ENCODE data around the gene TNFRSF1A.

The TNFRSF1A gene

GRCh38 chr12:6374028-6374785 lies 32.3 kb upstream of the TNFRSF1A start:
- no peak for DNase-seq (ENCODE audit: low read depth in 2 of 2)

DNA sequence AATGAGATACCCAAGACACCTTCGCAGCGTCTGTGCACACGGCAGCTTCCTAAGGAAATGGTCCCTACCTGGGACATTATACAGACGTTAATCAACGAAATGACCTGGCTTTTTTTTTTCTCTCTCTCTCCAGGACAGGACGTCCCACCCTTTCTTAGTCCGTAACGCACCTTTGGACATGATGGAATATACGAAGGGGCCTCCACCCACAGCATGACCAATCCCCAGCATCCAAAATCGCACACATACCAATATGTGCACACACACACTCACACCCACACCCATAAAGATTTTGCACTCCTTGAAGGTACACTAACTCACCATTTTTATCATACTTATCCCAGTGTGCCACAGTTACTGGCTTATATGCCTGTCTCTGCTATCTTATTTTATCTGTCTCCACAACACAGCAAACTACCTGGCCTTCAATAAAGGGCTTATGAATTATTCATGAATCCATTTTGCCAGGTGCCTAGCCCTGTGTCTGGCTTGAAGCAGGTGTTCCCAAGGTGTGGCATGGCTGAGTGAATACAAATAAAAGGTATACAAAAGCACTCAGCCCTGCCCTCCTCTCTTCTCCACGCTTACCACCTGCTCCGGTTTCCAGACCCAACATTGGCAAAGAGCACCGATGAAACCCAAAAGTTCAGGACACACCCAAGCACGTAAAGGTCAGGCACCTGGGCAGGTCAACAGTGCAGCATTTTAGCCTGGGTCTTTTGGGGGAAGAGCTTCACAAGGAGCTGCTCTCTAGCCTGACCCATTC lies 31.3 kb upstream of the TNFRSF1A start:
- DNase-seq (ENCODE audit: low read depth in 2 of 2): no peak

GRCh38 chr12:6372403-6373003 lies 30.6 kb upstream of the TNFRSF1A start:
- no peak for DNase-seq (ENCODE audit: low read depth in 2 of 2)

DNA sequence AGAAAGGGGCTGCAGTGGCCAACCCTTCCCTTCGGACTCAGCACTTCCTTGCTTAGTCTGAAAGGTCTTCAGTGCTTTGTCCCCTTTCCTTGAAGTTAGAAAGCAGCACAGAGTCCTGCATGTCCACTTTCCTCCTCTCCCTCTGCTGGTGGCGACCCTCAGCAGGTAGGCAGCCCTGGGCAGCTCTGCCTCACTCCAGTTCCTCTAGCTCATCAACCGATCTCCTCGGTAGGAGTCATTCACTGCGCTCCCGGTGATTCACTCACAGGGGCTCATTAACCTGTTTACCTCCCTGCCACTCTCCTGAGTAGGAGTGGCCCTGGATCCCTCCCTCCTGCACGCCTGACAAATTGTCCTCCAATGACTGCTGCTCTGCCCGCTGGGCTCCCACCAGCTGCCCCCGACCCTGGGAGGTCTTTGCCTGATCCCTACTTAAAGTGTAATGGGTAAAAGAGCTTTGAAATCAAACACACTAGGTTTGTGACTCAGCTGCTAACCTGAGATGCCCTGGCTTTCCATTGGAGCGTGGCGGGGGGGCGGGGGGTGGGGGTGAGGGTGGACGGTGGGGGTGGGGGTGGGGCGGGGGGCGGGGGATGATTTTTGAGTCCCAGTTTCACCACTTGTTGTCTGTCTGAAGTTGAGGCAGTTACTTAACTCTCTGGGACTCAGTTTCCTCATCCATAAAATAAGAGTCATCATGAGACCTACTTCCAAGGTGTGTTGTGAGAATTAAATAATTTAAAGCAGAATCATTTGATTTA lies 29.3 kb upstream of the TNFRSF1A start:
- no peak for DNase-seq (ENCODE audit: low read depth in 2 of 2)

- DNase-seq (ENCODE audit: low read depth in 2 of 2): no peak
These were observed 28.7 kb upstream of the TNFRSF1A start for GRCh38 chr12:6370576-6370935.

DNA sequence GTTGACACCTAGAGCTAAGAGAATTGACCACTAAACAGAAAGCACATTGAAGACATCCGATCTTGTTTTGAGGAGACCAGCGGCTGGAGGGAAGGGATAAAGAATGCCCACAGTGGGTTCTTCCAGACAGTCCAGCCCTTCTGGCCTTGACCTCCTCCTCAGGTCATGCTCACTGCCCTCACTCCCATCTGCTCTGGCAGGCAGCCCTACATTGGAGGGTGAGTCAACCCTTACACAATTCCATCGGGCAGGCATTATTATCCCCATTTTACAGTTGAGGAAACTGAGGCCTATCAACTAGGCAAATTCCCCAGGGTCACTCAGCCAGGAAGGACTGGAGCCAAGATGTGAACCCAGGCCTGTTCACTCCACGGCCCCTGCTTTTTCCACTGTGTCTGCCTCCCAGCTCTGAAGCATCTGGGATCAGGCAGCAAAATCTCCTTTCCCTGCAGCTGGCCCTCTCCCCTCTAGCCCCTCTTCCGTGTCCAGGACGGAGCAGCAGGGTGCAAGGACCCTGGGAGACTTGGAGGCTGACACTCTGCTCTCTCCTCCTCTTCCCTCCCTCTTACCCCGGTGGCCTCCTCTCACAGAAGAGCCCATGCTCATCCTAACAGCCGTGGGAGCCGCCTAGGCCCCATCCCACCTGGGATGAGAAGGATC lies 28.2 kb upstream of the TNFRSF1A start:
- no peak for DNase-seq (ENCODE audit: low read depth in 2 of 2)

DNA sequence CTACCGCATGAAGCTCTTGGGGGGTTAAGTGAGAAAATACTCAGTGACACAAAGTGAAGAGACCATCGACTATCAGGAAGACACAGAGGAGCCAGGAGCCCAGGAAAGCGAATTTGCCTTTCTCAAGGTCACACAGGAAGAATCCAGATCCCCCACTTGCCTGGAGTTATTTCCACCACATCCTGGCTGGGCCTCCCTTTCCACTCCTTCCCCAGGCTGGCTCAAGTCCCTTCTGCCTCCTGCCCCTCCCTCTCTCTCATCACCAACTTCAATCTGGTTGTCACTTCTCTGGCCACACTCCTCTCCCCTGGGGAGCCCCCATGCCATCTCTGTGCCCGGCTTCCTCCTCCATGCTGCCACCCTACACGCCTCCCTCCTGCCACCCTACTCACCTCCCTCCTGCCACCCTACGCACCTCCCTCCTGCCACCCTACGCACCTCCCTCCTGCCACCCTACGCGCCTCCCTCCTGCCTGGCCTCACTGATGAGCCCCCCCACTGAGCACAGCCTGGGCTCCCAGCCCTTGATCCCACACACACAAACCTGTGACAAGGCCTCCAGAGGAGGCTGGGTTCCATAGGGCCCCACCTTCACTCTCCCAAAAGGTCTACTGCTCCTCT lies 27.1 kb upstream of the TNFRSF1A start:
- no peak for DNase-seq (ENCODE audit: low read depth in 2 of 2)

GRCh38 chr12:6367969-6368892 lies 26.4 kb upstream of the TNFRSF1A start:
- DNase-seq (ENCODE audit: low read depth in 2 of 2): no peak

DNA sequence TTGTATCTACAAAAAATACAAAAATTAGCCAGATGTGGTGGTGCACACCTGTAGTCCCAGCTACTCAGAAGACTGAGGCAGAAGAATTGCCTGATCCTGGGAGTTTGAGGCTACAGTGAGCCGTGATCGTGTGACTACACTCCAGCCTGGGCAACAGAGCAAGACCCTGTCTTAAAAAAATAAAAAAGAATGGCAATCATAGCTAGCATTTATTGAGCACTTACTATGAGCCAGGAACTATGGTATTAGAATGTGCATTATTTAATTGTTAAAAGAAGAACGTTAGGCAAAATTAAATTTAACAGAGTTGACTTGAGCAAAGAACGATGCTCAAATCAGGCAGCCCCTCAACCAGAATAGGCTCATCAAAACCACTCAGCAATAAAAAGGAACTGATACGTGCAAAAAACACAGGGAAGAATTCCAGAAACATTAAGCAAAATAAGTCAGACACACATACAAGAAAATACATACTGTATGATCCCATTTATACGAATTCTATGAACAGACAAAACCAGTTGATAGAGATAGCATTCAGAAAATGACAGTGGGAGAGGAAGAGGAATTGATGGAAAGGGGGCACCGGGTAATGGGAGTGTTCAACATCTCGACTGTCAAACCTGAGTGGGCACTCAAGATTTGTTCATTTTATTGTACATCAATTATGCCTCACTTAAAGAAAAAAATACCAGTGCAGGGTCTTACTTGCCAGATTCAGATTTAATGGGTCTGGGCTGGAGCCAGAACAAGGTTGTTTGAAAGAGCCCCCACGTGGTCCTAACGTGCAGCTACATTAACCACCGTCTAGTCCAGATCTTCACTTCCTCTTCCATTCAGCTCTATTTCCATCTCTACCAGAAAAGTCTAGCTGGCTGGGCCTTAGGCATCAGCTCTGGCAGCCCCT lies 25.4 kb upstream of the TNFRSF1A start:
- peak in 1 of 2 donors; percentile 14 for DNase-seq (ENCODE audit: low read depth in 2 of 2)

DNA sequence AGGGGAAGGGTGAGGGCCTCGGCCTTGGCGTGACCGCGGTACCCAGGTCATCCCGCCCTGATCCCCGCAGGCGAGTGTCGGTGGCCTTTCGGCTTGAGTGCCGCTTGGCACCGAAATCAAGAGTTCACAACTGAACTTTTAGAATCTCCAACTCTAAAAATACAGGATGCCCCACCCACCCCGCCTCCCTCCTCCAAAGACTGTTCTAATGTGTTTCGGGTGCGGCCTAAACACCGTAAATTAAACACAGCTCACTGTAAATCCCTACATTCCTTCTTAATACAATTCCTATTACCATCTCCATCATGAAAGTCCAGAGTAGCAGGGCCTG lies 22.1 kb upstream of the TNFRSF1A start:
- DNase-seq (ENCODE audit: low read depth in 2 of 2): no peak

DNA sequence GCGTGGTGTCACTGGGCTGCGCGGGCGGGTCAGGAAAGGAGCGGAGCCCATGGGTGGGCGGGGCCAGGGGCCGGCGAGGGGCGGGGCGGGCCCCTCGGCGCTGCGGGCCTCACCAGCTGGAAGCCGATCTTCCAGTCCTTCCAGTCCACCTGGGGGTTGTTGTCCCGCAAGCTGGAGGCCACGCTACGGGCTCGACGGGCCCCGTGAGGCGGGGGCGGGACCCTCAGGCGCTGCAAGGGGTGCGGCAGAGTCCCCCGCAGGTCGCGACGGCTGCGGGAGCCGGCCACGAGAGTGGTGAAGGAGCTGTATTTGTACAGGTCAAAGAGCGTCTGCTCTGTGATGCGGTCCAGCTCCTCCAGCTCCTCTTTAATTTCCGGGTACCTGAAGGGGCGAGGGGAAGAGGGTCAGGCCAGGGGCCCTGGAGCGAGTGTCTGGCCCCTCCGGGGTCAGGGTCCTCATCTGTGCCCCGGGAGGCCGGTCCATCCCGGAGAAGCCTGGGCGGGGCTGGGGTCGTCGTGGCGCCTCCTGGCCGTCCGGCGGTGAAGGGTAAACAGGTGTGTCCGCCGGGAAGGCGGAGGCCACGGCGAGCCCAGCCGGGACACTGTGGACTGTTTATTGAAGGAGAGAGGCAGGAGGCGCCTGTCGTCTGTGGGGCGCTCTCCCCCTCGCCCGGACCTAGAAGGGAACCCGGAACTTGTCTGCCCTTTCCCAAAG lies 21.6 kb upstream of the TNFRSF1A start:
- DNase-seq (ENCODE audit: low read depth in 2 of 2): peak in 1 of 2 donors; percentile 43

- no peak for DNase-seq (ENCODE audit: low read depth in 2 of 2)
These were observed 21.1 kb upstream of the TNFRSF1A start for GRCh38 chr12:6363010-6363329.

DNA sequence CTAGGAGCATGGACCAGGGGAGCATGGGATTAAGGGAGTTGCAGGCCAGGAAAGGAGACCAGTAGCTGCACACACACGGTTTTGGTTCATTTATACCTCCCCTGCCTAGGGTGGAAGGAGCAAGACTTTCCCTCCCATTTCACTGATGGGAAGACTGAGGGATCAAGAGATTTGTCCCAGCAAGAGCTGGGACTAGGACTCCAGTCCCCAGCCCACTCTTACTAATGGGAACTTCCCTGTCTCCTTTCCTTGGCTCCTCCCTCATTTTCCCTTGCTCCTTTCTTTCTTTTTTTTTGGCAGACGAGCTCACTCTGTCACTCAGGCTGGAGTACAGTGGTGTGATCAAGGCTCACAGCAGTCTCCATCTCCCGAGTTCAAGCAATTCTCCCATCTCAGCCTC lies 20.5 kb upstream of the TNFRSF1A start:
- DNase-seq (ENCODE audit: low read depth in 2 of 2): no peak

- DNase-seq (ENCODE audit: low read depth in 2 of 2): no peak
These were observed 20.0 kb upstream of the TNFRSF1A start for GRCh38 chr12:6361834-6362233.

DNA sequence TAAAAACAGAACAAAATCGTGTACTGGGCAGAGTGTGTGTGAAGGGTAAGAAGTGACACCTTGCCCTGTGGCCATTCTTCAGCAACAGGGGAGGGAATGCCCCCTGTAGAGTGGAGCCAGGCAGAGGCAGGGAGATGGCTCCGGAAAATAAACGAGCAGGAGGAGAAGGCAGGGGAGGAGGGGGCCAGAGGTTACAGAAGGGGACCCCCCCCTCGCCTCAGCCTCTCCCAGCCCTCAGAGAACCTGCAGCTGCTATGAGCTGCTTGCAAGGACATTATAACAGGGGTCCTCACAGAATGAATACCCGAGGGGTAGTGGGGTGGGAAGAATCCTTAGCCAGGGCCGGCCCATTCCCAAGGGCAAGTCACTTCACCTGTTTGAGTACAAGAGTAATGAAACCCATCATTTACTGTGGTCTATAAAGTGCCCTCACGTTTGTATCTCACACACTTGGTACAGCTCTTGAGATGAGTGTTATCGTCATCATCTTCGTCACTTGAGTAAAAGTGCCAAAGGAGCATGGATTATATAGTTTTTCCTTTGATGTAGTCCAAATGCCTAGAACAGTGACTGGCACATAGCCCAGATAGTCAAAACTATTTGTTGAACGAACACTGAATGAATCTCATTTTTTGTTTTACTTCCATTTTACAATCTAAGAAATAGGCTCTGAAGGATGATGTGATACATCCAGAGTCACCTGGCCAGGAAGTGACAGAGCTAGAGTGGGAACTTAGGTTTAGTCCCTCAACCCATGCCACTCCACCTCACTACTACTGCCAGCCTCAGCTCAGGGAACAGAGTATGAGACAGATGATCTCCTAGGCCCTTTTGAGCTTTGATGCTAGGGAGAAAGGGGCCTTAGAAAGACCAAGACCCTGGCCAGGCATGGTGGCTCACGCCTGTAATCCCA lies 19.0 kb upstream of the TNFRSF1A start:
- no peak for DNase-seq (ENCODE audit: low read depth in 2 of 2)

GRCh38 chr12:6360080-6360571 lies 18.2 kb upstream of the TNFRSF1A start:
- DNase-seq (ENCODE audit: low read depth in 2 of 2): no peak

DNA sequence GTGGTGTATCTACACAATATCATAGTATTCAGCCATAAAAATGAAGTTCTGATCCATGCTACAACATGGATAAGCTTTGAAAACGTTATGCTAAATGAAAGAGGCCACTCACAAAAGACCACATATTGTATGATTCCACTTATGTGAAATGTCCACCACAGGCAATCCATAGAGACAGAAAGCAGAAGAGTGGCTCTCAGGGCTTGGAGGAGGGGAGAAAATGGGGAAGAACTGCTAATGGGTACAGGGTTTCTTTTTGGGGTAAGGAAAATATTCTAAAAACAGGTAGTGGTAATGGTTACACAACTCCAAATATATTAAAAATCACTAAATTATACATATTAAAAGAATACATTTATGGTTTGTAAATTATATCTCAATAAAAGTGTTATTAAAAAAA lies 17.0 kb upstream of the TNFRSF1A start:
- DNase-seq (ENCODE audit: low read depth in 2 of 2): no peak
